DMS153 (cell line): ENCODE results near the gene NAA38.

Experiments
- DNase-seq: peaks from one replicate; lab custom pipeline; 2025; lab: John Stamatoyannopoulos, UW

The NAA38 gene

GRCh38 chr17:7852919-7853690 is 4.3 kb downstream of the NAA38 start:
- no peak for DNase-seq

- DNase-seq, result no peak
These were observed 5.1 kb downstream of the NAA38 start for GRCh38 chr17:7852262-7852670.

GRCh38 chr17:7851438-7852261 is 5.7 kb downstream of the NAA38 start:
- DNase-seq, result peak; percentile 55

GRCh38 chr17:7850701-7851437 is 6.5 kb downstream of the NAA38 start:
- no peak for DNase-seq

- no peak for DNase-seq
These were observed 7.4 kb downstream of the NAA38 start for GRCh38 chr17:7849751-7850504.

GRCh38 chr17:7849130-7849750 is 8.1 kb downstream of the NAA38 start:
- DNase-seq, result no peak

GRCh38 chr17:7848739-7849129 is 8.6 kb downstream of the NAA38 start:
- DNase-seq, result no peak

- no peak for DNase-seq
These were observed 9.2 kb downstream of the NAA38 start for GRCh38 chr17:7848131-7848579.

- no peak for DNase-seq
These were observed 10.3 kb downstream of the NAA38 start for GRCh38 chr17:7846765-7847661.

- no peak for DNase-seq
These were observed 11.2 kb downstream of the NAA38 start for GRCh38 chr17:7846063-7846735.

GRCh38 chr17:7845359-7846062 is 11.8 kb downstream of the NAA38 start:
- no peak for DNase-seq

GRCh38 chr17:7844292-7845154 is 12.8 kb downstream of the NAA38 start:
- peak; percentile 43 for DNase-seq

GRCh38 chr17:7843536-7844291 is 13.6 kb downstream of the NAA38 start:
- DNase-seq, result peak; percentile 43

GRCh38 chr17:7843257-7843535 is 14.2 kb downstream of the NAA38 start:
- DNase-seq, result no peak

GRCh38 chr17:7842380-7843256 is 14.7 kb downstream of the NAA38 start:
- DNase-seq, result no peak

- DNase-seq, result peak; percentile 23
These were observed 15.4 kb downstream of the NAA38 start for GRCh38 chr17:7841915-7842379.
